Type B pancreatic cell (in vitro differentiated cells): ENCODE measurements around the gene NEO1. TPM values are rescaled to one million over a fixed set of nuclear protein-coding genes. Genes with fewer than 3 reads are reported as not detected.

Experiments used
- DNase-seq: peaks from one replicate; pipeline ENCODE4 v3.0.0; 2021; ENCODE audit warnings: mixed read lengths; ENCODE audit not compliant: unreplicated experiment; ENCODE audit errors: extremely low spot score
- H3K27ac Mint-ChIP-seq: 2 replicates; pipeline ENCODE4 v1.8.0; 2021; ENCODE audit warnings: mild to moderate bottlenecking, mixed read lengths
- H3K27me3 Mint-ChIP-seq: 2 replicates; pipeline ENCODE4 v1.8.0; 2021; ENCODE audit warnings: mixed read lengths
- H3K36me3 Mint-ChIP-seq: 2 replicates; pipeline ENCODE4 v1.8.0; 2021; ENCODE audit warnings: mixed read lengths
- H3K4me1 Mint-ChIP-seq: one replicate; pipeline ENCODE4 v1.8.0; 2021; ENCODE audit warnings: mixed read lengths; ENCODE audit not compliant: unreplicated experiment
- H3K4me3 Mint-ChIP-seq: 2 replicates; pipeline ENCODE4 v1.8.0; 2021; ENCODE audit warnings: mild to moderate bottlenecking, mixed read lengths
- H3K9me3 Mint-ChIP-seq: 2 replicates; pipeline ENCODE4 v1.8.0; 2021; ENCODE audit warnings: mixed read lengths
- total RNA-seq: library from RNA; stranded (reverse); gene quantifications from 2 replicates; pipeline ENCODE4 v1.2.1, GENCODE V29; 2021; ENCODE audit warnings: low replicate concordance
- TF ChIP-seq, protein P1 (sequence below): fragments of 200-600 bp; sonication (generic); conservative IDR thresholded peaks from 2 replicates; pipeline ENCODE4 v1.5.0; 2021; ENCODE audit warnings: antibody characterized with exemption, mild to moderate bottlenecking

NEO1 gene
- total RNA-seq, 1 donor from 2014 or later = 94.7 TPM

DNA sequence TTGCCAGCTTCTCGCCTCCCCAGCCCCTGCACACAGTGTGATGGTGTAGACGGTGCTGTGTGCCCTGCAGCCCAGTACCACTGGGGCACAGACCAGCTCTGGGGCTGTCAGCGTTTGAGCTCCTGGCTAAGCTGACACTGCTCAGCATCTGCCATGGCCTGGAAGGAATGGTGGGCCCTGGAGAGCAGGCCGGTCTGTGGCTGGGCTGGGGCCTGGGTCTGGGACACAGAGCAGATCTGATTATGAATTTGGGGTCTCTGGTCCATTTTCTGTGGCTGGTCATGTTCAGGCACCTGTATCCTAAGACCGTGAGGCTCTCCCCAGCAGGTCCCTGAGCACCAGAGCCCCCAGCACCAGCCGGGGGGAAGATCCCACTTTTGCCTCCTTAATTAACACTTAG, 281.8 kb downstream of the NEO1 start:
- Mint-ChIP-seq H3K4me1 (no peaks in the 10 kb centered on the region), H3K36me3 (no peaks in the 10 kb centered on the region), H3K9me3 (no peaks in the 10 kb centered on the region), H3K27ac (no peak overlapping the region), H3K4me3 (no peak overlapping the region), H3K27me3 (peaks cover 4% of the 10 kb centered on the region)
- no peak for DNase-seq
- TF ChIP-seq, protein P1, sequence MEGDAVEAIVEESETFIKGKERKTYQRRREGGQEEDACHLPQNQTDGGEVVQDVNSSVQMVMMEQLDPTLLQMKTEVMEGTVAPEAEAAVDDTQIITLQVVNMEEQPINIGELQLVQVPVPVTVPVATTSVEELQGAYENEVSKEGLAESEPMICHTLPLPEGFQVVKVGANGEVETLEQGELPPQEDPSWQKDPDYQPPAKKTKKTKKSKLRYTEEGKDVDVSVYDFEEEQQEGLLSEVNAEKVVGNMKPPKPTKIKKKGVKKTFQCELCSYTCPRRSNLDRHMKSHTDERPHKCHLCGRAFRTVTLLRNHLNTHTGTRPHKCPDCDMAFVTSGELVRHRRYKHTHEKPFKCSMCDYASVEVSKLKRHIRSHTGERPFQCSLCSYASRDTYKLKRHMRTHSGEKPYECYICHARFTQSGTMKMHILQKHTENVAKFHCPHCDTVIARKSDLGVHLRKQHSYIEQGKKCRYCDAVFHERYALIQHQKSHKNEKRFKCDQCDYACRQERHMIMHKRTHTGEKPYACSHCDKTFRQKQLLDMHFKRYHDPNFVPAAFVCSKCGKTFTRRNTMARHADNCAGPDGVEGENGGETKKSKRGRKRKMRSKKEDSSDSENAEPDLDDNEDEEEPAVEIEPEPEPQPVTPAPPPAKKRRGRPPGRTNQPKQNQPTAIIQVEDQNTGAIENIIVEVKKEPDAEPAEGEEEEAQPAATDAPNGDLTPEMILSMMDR = no peak

DNA sequence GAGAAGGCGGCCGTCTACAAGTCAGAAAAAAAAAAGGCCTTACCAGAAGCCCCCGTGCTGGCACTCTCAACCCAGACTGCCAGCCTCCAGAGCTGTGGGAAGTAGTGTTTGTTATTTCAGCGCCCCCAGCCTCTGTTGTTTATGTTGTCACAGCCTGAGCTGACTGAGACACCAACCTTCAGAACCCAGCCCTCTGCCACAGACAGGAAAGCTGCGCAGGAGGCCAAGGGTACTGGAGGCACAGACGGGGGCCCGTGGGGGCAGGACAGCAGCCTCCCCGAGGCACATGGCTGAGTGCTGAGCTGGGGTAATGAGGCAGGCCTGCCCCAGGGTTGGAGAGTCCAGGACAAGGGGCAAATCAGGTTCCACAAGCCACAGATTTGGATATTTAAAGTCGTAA, 282.8 kb downstream of the NEO1 start:
- H3K27ac Mint-ChIP-seq = no peak overlapping the region
- TF ChIP-seq, protein P1 = no peak
- H3K4me1 Mint-ChIP-seq = no peaks in the 10 kb centered on the region
- H3K27me3 Mint-ChIP-seq = peaks cover 4% of the 10 kb centered on the region
- H3K36me3 Mint-ChIP-seq = no peaks in the 10 kb centered on the region
- H3K9me3 Mint-ChIP-seq = no peaks in the 10 kb centered on the region
- no peak overlapping the region for H3K4me3 Mint-ChIP-seq
- no peak for DNase-seq

DNA sequence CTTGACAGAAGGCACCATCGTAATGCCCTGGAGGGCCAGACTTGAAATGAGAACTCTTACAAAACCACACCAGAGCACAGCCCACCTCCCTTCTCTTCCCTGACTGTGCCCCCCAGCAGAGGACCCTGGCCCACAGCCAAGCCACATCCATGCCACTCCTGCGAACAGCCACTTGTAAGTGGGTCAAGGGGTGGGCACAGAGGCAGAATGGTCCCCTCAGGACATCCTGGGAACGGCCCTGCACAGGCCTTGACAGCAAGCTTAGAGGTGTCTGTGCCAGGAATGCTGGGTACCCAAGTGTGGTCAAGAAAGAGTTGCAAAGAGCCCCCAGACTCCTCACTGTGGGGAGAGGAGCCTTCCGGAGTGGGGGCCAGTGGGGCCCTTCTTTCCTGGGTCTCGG, 283.2 kb downstream of the NEO1 start:
- Mint-ChIP-seq H3K27me3 (peaks cover 4% of the 10 kb centered on the region), H3K36me3 (no peaks in the 10 kb centered on the region), H3K4me1 (no peaks in the 10 kb centered on the region), H3K9me3 (no peaks in the 10 kb centered on the region), H3K4me3 (no peak overlapping the region), H3K27ac (no peak overlapping the region)
- DNase-seq = no peak
- TF ChIP-seq, protein P1 = no peak

DNA sequence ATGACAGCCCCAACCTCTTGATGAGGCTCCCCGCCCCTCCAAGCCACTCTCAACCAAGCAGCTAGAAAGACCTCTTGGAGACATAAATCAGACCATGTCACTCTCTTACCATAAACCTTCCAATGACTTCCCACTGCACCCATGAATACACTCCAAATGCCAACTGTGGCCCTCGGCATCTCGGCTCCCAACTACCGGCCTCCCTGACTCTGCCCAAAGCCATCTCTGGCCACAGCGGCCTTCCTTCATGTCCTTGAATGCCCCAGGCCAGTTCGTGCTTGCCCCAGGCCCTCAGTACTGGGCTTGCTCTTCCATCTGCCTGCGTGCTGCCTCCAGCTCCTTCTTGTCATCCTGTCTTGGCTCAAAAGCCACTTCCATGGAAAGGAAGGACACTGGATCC, 284.5 kb downstream of the NEO1 start:
- no peak overlapping the region for H3K27ac Mint-ChIP-seq

DNA sequence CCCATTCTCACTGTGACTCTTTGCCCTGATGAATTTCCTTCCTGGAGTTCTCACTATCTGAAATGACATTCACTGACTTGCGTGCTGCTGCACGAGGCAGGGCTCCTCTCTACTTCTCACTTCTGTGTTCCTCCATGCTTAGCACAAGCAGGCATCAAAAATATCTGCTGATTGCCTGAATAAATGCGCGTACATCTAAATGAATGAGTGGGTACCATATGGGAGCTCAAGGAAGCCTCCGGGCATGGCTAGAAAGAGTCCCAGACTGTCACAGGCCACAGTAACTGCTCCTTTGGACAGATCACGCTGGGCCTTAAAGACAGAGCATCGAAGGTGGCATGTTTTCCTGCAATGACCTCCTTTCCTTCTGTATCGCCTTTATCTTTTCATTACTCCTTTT, 284.9 kb downstream of the NEO1 start:
- H3K9me3 Mint-ChIP-seq = no peaks in the 10 kb centered on the region
- peaks cover 4% of the 10 kb centered on the region for H3K27me3 Mint-ChIP-seq
- no peak for DNase-seq
- TF ChIP-seq, protein P1 = no peak
- H3K27ac Mint-ChIP-seq = no peak overlapping the region
- H3K4me1 Mint-ChIP-seq = no peaks in the 10 kb centered on the region
- H3K36me3 Mint-ChIP-seq = no peaks in the 10 kb centered on the region
- H3K4me3 Mint-ChIP-seq = no peak overlapping the region

More for the DNA sequence above, 284.5 kb downstream of the NEO1 start:
- TF ChIP-seq, protein P1 = no peak
- no peak for DNase-seq
- H3K9me3 Mint-ChIP-seq = no peaks in the 10 kb centered on the region
- no peaks in the 10 kb centered on the region for H3K4me1 Mint-ChIP-seq
- no peaks in the 10 kb centered on the region for H3K36me3 Mint-ChIP-seq
- no peak overlapping the region for H3K4me3 Mint-ChIP-seq
- peaks cover 4% of the 10 kb centered on the region for H3K27me3 Mint-ChIP-seq

DNA sequence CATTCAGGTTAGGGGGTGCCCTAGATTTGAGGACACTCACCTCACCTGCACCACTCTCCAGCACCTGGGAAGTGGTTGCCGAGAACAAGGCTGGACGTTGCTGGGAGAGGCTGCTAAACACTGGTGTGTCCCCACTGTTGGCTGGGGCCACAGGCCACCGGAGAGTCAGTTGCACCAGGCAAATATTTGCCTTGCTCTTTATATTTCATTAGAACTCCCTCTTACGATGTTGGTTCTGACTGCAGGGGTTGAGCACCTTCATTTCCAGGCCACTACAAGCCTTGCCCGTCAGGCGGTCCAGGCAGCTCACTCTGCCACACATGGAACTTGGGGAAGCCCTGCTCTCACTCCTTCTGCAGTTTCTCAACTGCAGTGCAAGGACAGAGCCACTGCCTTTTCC, 285.8 kb downstream of the NEO1 start:
- TF ChIP-seq, protein P1 = no peak
- no peaks in the 10 kb centered on the region for H3K4me1 Mint-ChIP-seq
- peaks cover 4% of the 10 kb centered on the region for H3K27me3 Mint-ChIP-seq
- no peak overlapping the region for H3K27ac Mint-ChIP-seq
- DNase-seq = no peak
- no peaks in the 10 kb centered on the region for H3K9me3 Mint-ChIP-seq
- H3K36me3 Mint-ChIP-seq = no peaks in the 10 kb centered on the region
- no peak overlapping the region for H3K4me3 Mint-ChIP-seq
